ENCODE data around the gene OR6S1.
"Not testable (repeated sequence)": the region's sequence is repeated elsewhere in the genome, so short reads cannot be mapped to it uniquely, and the experiment has no call there.

Gene OR6S1

DNA sequence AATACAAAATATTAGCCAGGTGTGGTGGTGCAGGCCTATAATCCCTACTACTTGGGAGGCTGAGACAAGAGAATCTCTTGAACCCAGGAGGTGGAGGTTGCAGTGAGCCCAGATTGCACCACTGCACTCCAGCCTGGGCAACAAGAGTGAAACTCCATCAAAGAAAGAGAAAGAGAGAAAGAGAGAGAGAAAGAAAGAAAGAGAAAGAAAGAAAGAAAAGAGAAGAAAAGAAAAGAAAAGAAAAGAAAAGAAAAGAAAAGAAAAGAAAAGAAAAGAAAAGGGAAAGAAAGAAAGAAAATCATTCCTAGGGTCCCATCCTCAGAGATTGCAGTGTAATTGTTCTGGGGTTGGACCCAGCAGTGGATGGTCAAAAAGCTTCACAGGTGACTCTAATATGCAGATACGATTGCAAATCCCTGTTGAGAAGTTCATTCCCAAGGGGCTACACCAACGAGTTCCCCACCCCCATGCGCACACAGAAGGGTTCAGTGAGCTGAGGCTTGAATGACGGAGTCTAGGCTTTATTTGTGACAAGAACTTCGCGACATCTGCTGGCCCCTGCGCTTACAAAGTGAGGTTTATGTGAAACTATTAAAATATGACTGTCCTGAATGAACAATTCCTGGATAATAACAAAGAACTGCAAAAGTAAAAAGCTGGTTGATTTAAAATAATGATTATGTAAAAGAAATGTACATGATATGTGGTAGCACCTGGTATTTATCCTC lies 32.9 kb downstream of the OR6S1 start:
- DNase-seq, result no peak

GRCh38 chr14:20607617-20608016 lies 33.9 kb downstream of the OR6S1 start:
- no peak for DNase-seq

GRCh38 chr14:20606902-20607242 lies 34.6 kb downstream of the OR6S1 start:
- DNase-seq, result no peak

- DNase-seq, result peak; percentile 19
Observed at GRCh38 chr14:20606190-20606901, 35.1 kb downstream of the OR6S1 start.

DNA sequence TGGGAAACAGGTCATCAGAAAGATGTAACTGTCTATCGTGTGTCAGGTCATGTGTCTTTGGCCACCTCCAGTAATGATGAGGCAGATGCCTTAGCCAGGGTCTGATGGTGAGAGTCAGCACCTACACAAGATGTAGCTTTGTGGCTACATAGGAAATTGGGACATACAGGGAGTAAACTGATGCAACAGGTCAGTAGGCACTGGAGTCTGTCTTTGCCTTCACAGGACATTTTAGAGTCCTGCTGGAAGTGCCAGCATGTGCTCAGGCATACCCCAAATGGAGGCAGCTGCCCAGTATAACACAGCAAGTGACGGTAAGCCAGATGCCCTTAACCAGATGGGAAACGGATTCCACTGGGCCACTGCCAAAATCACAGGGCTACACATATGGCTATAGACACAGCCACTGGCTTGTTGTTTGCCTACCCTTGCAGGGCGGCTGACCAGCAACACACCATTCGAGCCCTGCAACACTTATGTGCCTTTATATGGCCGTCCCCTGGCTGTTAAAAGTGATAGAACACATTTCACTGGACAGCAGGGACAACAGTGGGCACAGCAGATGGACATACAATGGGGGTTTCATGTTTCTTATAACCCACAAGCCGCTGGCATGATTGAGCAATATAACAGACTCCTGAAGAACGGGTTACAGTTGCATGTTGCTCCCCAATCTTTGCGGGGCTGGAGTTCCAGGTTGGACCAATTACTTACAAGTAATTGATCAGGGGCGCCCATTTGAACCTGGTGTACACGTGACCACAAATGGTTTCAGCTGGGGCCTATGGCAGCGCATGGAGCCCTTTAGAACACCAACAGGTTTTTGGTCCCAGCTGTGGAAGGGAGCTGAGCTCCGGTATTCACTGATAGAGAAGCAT lies 37.4 kb downstream of the OR6S1 start:
- peak; percentile 69 for DNase-seq

- DNase-seq, result no peak
Observed at GRCh38 chr14:20602583-20602982, 38.9 kb downstream of the OR6S1 start.

- DNase-seq, result no peak
Observed at GRCh38 chr14:20601522-20601921, 40.0 kb downstream of the OR6S1 start.

GRCh38 chr14:20597108-20597507 lies 44.4 kb downstream of the OR6S1 start:
- no peak for DNase-seq

GRCh38 chr14:20595726-20596125 lies 45.8 kb downstream of the OR6S1 start:
- not testable (repeated sequence) for DNase-seq

DNA sequence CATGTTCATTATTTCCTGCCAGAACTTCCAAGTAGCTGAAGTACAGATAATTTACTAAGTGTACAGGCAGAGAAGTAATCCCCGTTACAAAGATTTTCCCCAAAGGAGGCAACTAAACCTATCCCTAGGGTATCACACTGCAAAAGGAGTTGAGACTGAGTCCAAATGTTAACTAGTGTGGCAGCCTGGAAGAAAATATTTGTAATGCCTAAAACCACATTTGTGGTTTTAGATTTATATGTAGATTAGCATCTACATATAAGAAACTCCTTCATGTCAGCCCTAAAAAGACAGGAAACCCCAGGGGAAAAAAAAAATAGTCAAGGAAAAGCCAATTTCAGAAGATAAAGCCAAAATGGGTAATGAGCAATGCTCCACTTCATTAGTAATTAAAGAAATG lies 48.9 kb downstream of the OR6S1 start:
- no peak for DNase-seq

GRCh38 chr14:20591235-20591634 lies 50.3 kb downstream of the OR6S1 start, which contains the start of gene RNASE12:
Gene RNASE12, minus strand, starts transcription at chr14:20591376. Its CDS starts 653 bp downstream, at chr14:20590723.
- no peak for DNase-seq

All from NCI-H446 treated with DMSO at 0.1 percent for 48 hours (cell line).